Astrocyte of the cerebellum (primary cell): Measurements from ENCODE around the gene ADAT3.

Experiments
- DNase-seq: peaks from one replicate; pipeline ENCODE4 v3.0.0-alpha.2; 2011; ENCODE audit warnings: low read depth
- H3K4me3 ChIP-seq: 2 replicates; pipeline ENCODE4 v1.5.1; 2011; ENCODE audit warnings: mild to moderate bottlenecking, low read depth, low read length, moderate library complexity
- in situ Hi-C: cut with HindIII; loops from 2 replicates; pipeline ENCODE4 v1.10.0; 2017; ENCODE audit warnings: low sequenced_read_pairs
- TF ChIP-seq, protein P1 (sequence below): IDR thresholded peaks from 2 replicates; pipeline ENCODE4 v1.5.1; 2012; ENCODE audit warnings: low read length, low read depth, moderate library complexity, mild to moderate bottlenecking; ENCODE audit errors: missing control alignments

The ADAT3 gene

GRCh38 chr19:1913781-1914577 lies 8.8 kb downstream of the ADAT3 start:
- in situ Hi-C loops, result no loop called here
- TF ChIP-seq, protein P1, sequence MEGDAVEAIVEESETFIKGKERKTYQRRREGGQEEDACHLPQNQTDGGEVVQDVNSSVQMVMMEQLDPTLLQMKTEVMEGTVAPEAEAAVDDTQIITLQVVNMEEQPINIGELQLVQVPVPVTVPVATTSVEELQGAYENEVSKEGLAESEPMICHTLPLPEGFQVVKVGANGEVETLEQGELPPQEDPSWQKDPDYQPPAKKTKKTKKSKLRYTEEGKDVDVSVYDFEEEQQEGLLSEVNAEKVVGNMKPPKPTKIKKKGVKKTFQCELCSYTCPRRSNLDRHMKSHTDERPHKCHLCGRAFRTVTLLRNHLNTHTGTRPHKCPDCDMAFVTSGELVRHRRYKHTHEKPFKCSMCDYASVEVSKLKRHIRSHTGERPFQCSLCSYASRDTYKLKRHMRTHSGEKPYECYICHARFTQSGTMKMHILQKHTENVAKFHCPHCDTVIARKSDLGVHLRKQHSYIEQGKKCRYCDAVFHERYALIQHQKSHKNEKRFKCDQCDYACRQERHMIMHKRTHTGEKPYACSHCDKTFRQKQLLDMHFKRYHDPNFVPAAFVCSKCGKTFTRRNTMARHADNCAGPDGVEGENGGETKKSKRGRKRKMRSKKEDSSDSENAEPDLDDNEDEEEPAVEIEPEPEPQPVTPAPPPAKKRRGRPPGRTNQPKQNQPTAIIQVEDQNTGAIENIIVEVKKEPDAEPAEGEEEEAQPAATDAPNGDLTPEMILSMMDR, result no peak

GRCh38 chr19:1914826-1915341 lies 9.7 kb downstream of the ADAT3 start:
- in situ Hi-C loops, result no loop called here
- TF ChIP-seq, protein P1, result no peak
- DNase-seq, result no peak
- H3K4me3 ChIP-seq, result no peak overlapping the region

More at GRCh38 chr19:1913781-1914577, 8.8 kb downstream of the ADAT3 start:
- DNase-seq, result no peak
- no peak overlapping the region for H3K4me3 ChIP-seq

DNA sequence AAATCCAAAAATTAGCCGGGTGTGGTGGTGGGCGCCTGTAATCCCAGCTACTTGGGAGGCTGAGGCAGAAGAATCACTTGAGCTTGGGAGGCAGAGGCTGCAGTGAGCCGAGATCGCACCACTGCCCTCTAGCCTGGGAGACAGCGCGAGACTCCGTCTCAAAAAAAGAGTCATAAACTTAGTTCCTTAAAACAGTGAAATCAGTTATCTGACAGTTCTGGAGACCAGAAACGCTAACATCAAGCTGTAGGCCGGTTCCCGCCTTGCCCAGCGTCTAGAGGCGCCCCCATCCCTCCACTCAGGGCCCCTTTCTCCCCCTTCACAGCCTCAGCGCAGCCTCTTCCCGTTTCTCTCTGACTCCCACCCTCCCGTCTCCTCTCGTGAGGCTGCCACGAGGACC lies 11.9 kb downstream of the ADAT3 start:
- TF ChIP-seq, protein P1, result no peak
- DNase-seq, result no peak
- in situ Hi-C loops, result no loop called here
- no peak overlapping the region for H3K4me3 ChIP-seq

DNA sequence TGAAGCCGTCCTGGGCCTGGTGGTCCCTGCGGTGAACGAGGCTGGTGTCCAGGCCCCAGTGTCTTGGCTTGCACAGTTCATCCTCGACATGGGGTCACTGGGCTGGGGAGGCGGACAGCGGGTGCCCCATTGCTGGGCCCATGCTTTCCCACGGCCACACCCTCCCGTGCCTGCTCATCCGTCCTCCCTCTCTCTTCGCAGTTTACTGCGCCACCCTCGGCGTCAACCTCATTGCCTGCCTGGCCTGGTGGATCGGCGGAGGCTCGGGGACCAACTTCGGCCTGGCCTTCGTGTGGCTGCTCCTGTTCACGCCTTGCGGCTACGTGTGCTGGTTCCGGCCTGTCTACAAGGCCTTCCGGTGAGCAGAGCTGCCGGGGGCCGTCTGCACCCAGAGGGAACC lies 12.7 kb downstream of the ADAT3 start:
- H3K4me3 ChIP-seq, result no peak overlapping the region
- no peak for DNase-seq
- TF ChIP-seq, protein P1, result no peak
- in situ Hi-C loops, result no loop called here

DNA sequence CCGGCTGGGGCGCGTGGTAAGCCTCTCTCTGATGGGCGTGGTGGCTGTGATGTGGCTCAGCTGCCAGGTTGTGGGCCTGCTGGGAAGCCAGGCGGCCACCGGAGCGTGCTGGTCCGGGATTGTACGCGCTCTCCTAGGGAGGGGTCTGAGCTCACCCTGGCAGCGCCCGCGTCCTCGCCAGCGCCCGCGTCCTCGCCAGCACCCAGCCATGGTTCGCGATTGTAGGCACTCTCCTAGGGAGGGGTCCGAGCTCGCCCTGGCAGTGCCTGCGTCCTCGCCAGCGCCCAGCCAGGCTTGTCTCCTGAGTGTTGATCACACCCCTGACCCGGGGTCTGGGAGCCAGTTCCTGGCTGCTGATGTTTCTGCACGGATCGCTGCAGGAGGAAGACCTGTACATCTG lies 13.8 kb downstream of the ADAT3 start:
- no peak overlapping the region for H3K4me3 ChIP-seq
- TF ChIP-seq, protein P1, result no peak
- in situ Hi-C loops, result no loop called here
- no peak for DNase-seq

DNA sequence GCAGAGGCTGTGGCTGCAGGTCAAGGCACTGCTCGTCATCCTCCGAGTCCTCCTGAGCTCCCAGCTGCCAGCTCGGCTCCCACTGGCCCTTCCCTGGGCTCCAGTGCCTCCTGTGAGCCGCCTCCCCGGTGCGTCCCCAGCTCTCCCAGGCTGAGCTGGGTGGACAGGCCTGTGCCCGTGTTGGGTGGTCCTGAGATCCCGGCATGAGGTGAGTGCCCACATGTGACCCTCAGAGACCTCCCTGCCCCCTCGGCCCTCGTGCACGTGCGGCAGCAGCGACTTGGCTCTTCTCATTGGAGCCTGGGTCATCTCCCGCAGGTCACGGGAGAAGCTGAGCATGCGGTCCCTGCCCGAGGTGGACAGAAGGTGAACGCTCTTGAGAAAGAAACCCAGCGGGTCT lies 15.4 kb downstream of the ADAT3 start:
- no peak for DNase-seq
- TF ChIP-seq, protein P1, result no peak
- H3K4me3 ChIP-seq, result no peak overlapping the region
- in situ Hi-C loops, result no loop called here
